Measurements from ENCODE around the gene CCL19.
A peak's percentile ranks its signal among the peaks of the same experiment; 100 is the strongest.

CCL19 gene

GRCh38 chr9:34656992-34657391 is 34.1 kb downstream of the CCL19 start:
- no peaks in the 10 kb centered on the region for H3K9me3 Mint-ChIP-seq

GRCh38 chr9:34655394-34655793 is 35.7 kb downstream of the CCL19 start:
- H3K9me3 Mint-ChIP-seq: no peaks in the 10 kb centered on the region
- peaks cover 28% of the 10 kb centered on the region for H3K4me1 Mint-ChIP-seq
- no peak overlapping the region for H3K4me3 Mint-ChIP-seq
- peaks cover 3% of the 10 kb centered on the region for H3K36me3 Mint-ChIP-seq
- H3K27me3 Mint-ChIP-seq: no peaks in the 10 kb centered on the region
- no peak overlapping the region for H3K27ac Mint-ChIP-seq

More at GRCh38 chr9:34656992-34657391, 34.1 kb downstream of the CCL19 start:
- peaks cover 41% of the 10 kb centered on the region for H3K4me1 Mint-ChIP-seq
- no peaks in the 10 kb centered on the region for H3K27me3 Mint-ChIP-seq
- H3K4me3 Mint-ChIP-seq: no peak overlapping the region
- H3K36me3 Mint-ChIP-seq: peaks cover 5% of the 10 kb centered on the region
- no peak overlapping the region for H3K27ac Mint-ChIP-seq

GRCh38 chr9:34654323-34655051 is 36.6 kb downstream of the CCL19 start:
- Mint-ChIP-seq H3K9me3 (no peaks in the 10 kb centered on the region), H3K4me1 (peaks cover 29% of the 10 kb centered on the region), H3K36me3 (peaks cover 3% of the 10 kb centered on the region), H3K27me3 (no peaks in the 10 kb centered on the region), H3K4me3 (no peak overlapping the region), H3K27ac (peak overlapping the region; percentile 90)

- no peaks in the 10 kb centered on the region for H3K27me3 Mint-ChIP-seq
- H3K9me3 Mint-ChIP-seq: no peaks in the 10 kb centered on the region
- H3K27ac Mint-ChIP-seq: peak overlapping the region; percentile 90
- H3K4me3 Mint-ChIP-seq: no peak overlapping the region
- peaks cover 37% of the 10 kb centered on the region for H3K4me1 Mint-ChIP-seq
- H3K36me3 Mint-ChIP-seq: peaks cover 5% of the 10 kb centered on the region
These were observed 37.7 kb downstream of the CCL19 start for GRCh38 chr9:34653151-34654072.

GRCh38 chr9:34652602-34653000 is 38.5 kb downstream of the CCL19 start:
- Mint-ChIP-seq H3K9me3 (no peaks in the 10 kb centered on the region), H3K4me1 (peaks cover 45% of the 10 kb centered on the region), H3K27me3 (no peaks in the 10 kb centered on the region), H3K27ac (peak overlapping the region; percentile 78), H3K4me3 (no peak overlapping the region), H3K36me3 (peaks cover 9% of the 10 kb centered on the region)

GRCh38 chr9:34651876-34652601 is 39.0 kb downstream of the CCL19 start, which contains the start of gene IL11RA:
Gene IL11RA (plus strand): TSS chr9:34652185. CDS start chr9:34655218, 3,033 bp downstream.
- Mint-ChIP-seq H3K36me3 (peaks cover 9% of the 10 kb centered on the region), H3K9me3 (no peaks in the 10 kb centered on the region), H3K27ac (peak within 1 kb of the TSS; percentile 78), H3K4me1 (peaks cover 50% of the 10 kb centered on the region), H3K4me3 (no peak within 1 kb of the TSS), H3K27me3 (no peaks in the 10 kb centered on the region)

GRCh38 chr9:34651321-34651720 is 39.8 kb downstream of the CCL19 start:
- Mint-ChIP-seq H3K36me3 (peaks cover 9% of the 10 kb centered on the region), H3K27ac (no peak overlapping the region), H3K4me1 (peaks cover 53% of the 10 kb centered on the region), H3K4me3 (no peak overlapping the region), H3K27me3 (no peaks in the 10 kb centered on the region), H3K9me3 (no peaks in the 10 kb centered on the region)

GRCh38 chr9:34650816-34651215 is 40.3 kb downstream of the CCL19 start:
- Mint-ChIP-seq H3K36me3 (peaks cover 9% of the 10 kb centered on the region), H3K27ac (no peak overlapping the region), H3K9me3 (no peaks in the 10 kb centered on the region), H3K4me3 (no peak overlapping the region), H3K4me1 (peaks cover 58% of the 10 kb centered on the region), H3K27me3 (no peaks in the 10 kb centered on the region)

- Mint-ChIP-seq H3K27me3 (no peaks in the 10 kb centered on the region), H3K4me1 (peaks cover 46% of the 10 kb centered on the region), H3K9me3 (no peaks in the 10 kb centered on the region), H3K4me3 (peak overlapping the region; percentile 93), H3K27ac (peak overlapping the region; percentile 61), H3K36me3 (peaks cover 9% of the 10 kb centered on the region)
These were observed 42.4 kb downstream of the CCL19 start for GRCh38 chr9:34648673-34649072.

GRCh38 chr9:34647651-34648050 is 43.4 kb downstream of the CCL19 start:
- no peaks in the 10 kb centered on the region for H3K9me3 Mint-ChIP-seq
- peaks cover 6% of the 10 kb centered on the region for H3K36me3 Mint-ChIP-seq
- H3K4me3 Mint-ChIP-seq: peak overlapping the region; percentile 93
- H3K27ac Mint-ChIP-seq: peak overlapping the region; percentile 73
- no peaks in the 10 kb centered on the region for H3K27me3 Mint-ChIP-seq
- H3K4me1 Mint-ChIP-seq: peaks cover 37% of the 10 kb centered on the region

- Mint-ChIP-seq H3K27me3 (no peaks in the 10 kb centered on the region), H3K9me3 (no peaks in the 10 kb centered on the region), H3K4me1 (peaks cover 31% of the 10 kb centered on the region), H3K4me3 (peak overlapping the region; percentile 93), H3K27ac (peak overlapping the region; percentile 73), H3K36me3 (peaks cover 6% of the 10 kb centered on the region)
These were observed 44.0 kb downstream of the CCL19 start for GRCh38 chr9:34647084-34647403.

GRCh38 chr9:34646211-34647083 is 44.6 kb downstream of the CCL19 start, which contains the start of gene GALT:
Gene GALT (plus strand): TSS chr9:34646675. CDS start chr9:34646705, 30 bp downstream.
- Mint-ChIP-seq H3K27ac (peak within 1 kb of the TSS; percentile 90), H3K4me3 (peak within 1 kb of the TSS; percentile 93), H3K27me3 (no peaks in the 10 kb centered on the region), H3K4me1 (peaks cover 31% of the 10 kb centered on the region), H3K36me3 (peaks cover 6% of the 10 kb centered on the region), H3K9me3 (no peaks in the 10 kb centered on the region)

- no peaks in the 10 kb centered on the region for H3K9me3 Mint-ChIP-seq
- H3K36me3 Mint-ChIP-seq: peaks cover 6% of the 10 kb centered on the region
- no peak overlapping the region for H3K27ac Mint-ChIP-seq
- no peaks in the 10 kb centered on the region for H3K27me3 Mint-ChIP-seq
- no peak overlapping the region for H3K4me3 Mint-ChIP-seq
- H3K4me1 Mint-ChIP-seq: peaks cover 33% of the 10 kb centered on the region
These were observed 46.2 kb downstream of the CCL19 start for GRCh38 chr9:34644766-34645314.

- Mint-ChIP-seq H3K36me3 (no peaks in the 10 kb centered on the region), H3K27ac (no peak overlapping the region), H3K27me3 (no peaks in the 10 kb centered on the region), H3K4me3 (no peak overlapping the region), H3K4me1 (peaks cover 30% of the 10 kb centered on the region), H3K9me3 (no peaks in the 10 kb centered on the region)
These were observed 48.4 kb downstream of the CCL19 start for GRCh38 chr9:34642679-34643078.

All from activated naive CD4-positive, alpha-beta T cell treated with anti-CD3 and anti-CD28 coated beads, Interleukin-2, amount 50 U/mL, for 24 hours (primary cell).